Suprapubic skin (tissue), 4 donors: ENCODE measurements around the gene ADA. TPM values are rescaled to one million over a fixed set of nuclear protein-coding genes. Genes with fewer than 3 reads are reported as not detected.

ENCODE experiments used
- DNase-seq, 2 donors: peaks; one replicate each; pipeline ENCODE4 v3.0.0-alpha.2; 2019; ENCODE audit warnings: low spot score in 2 of 2
- H3K27ac ChIP-seq: fragments of 200-600 bp; sonication (generic); one replicate; pipeline ENCODE4 v1.5.1; 2019
- H3K27me3 ChIP-seq: fragments of 200-600 bp; sonication (generic); one replicate; pipeline ENCODE4 v1.5.1; 2019
- H3K36me3 ChIP-seq: fragments of 200-600 bp; sonication (generic); one replicate; pipeline ENCODE4 v1.5.1; 2019
- H3K4me1 ChIP-seq: fragments of 200-600 bp; sonication (generic); one replicate; pipeline ENCODE4 v1.5.1; 2019
- H3K4me3 ChIP-seq: fragments of 200-600 bp; sonication (generic); one replicate; pipeline ENCODE4 v1.5.1; 2019; ENCODE audit warnings: mild to moderate bottlenecking
- H3K9me3 ChIP-seq: fragments of 200-600 bp; sonication (generic); one replicate; pipeline ENCODE4 v1.5.1; 2019
- CTCF ChIP-seq, 2 donors: fragments of 200-600 bp in 1 of 2; fragments of 450-650 bp in 1 of 2; sonication (generic) in 1 of 2; IDR thresholded peaks; one replicate each; pipeline ENCODE4 v1.5.1; 2016 to 2019; ENCODE audit warnings: antibody characterized with exemption in 2 of 2, mild to moderate bottlenecking in 1 of 2, moderate library complexity in 1 of 2
- EP300 ChIP-seq: sonication (generic); formaldehyde crosslinking; IDR thresholded peaks from one replicate; pipeline ENCODE4 v1.6.1; 2017; ENCODE audit warnings: antibody characterized with exemption
- POLR2A ChIP-seq, 2 donors: fragments of 450-650 bp; IDR thresholded peaks; one replicate each; pipeline ENCODE4 v1.6.1; 2017; ENCODE audit warnings: antibody characterized with exemption in 2 of 2, mild to moderate bottlenecking in 2 of 2, moderate library complexity in 2 of 2
- POLR2AphosphoS5 ChIP-seq, 3 donors: sonication (generic); formaldehyde crosslinking; IDR thresholded peaks; one replicate each; pipeline ENCODE4 v1.6.1; 2017; ENCODE audit warnings: antibody characterized with exemption in 3 of 3
- WGBS: methylation state at CpG from one replicate; pipeline ENCODE4 v1.1.5; 2018; 5-methylcytosine and 5-hydroxymethylcytosine counted together
- total RNA-seq, 4 donors: library from RNA; depleted of rRNA; stranded (reverse); fragments of >200 nt; gene quantifications; one replicate each; pipeline ENCODE4 v1.1.0, GENCODE V29; 2016

Gene ADA
- total RNA-seq, 4 donors from 2014 or later = 4.1 to 9.4 (median 7.8) TPM

GRCh38 chr20:44596876-44597275 lies 54.6 kb downstream of the ADA start:
- H3K27ac ChIP-seq = no peak overlapping the region
- WGBS = 95% methylated on average over 3 of the region's 3 CpGs
- no peak overlapping the region for H3K4me3 ChIP-seq
- no peaks in the 10 kb centered on the region for H3K27me3 ChIP-seq
- no peaks in the 10 kb centered on the region for H3K9me3 ChIP-seq
- no peak for DNase-seq
- no peak for TF ChIP-seq POLR2AphosphoS5 (IDR thresholded peaks at IDR 0.05)
- TF ChIP-seq EP300 = no peak
- TF ChIP-seq CTCF (IDR thresholded peaks at IDR 0.05) = no peak
- no peak for TF ChIP-seq POLR2A (IDR thresholded peaks at IDR 0.05)
- H3K4me1 ChIP-seq = peaks cover 49% of the 10 kb centered on the region
- H3K36me3 ChIP-seq = peaks cover 6% of the 10 kb centered on the region

- peak in 1 of 2 donors; percentile 24 for DNase-seq
Measured at GRCh38 chr20:44596010-44596409, 55.5 kb downstream of the ADA start.

GRCh38 chr20:44594730-44595129 lies 56.8 kb downstream of the ADA start:
- no peak overlapping the region for H3K4me3 ChIP-seq
- H3K36me3 ChIP-seq = peaks cover 25% of the 10 kb centered on the region
- no CpG with 5 or more reads among the region's 1 CpG for WGBS
- no peaks in the 10 kb centered on the region for H3K9me3 ChIP-seq
- peak overlapping the region; percentile 29 for H3K27ac ChIP-seq
- DNase-seq = no peak
- no peaks in the 10 kb centered on the region for H3K27me3 ChIP-seq
- H3K4me1 ChIP-seq = peaks cover 27% of the 10 kb centered on the region
- TF ChIP-seq CTCF (IDR thresholded peaks at IDR 0.05) (no peak), EP300 (no peak), POLR2A (IDR thresholded peaks at IDR 0.05) (no peak), POLR2AphosphoS5 (IDR thresholded peaks at IDR 0.05) (no peak)

More at GRCh38 chr20:44596010-44596409, 55.5 kb downstream of the ADA start:
- H3K9me3 ChIP-seq = no peaks in the 10 kb centered on the region
- no peaks in the 10 kb centered on the region for H3K27me3 ChIP-seq
- no peak overlapping the region for H3K27ac ChIP-seq
- H3K36me3 ChIP-seq = peaks cover 14% of the 10 kb centered on the region
- TF ChIP-seq POLR2A (IDR thresholded peaks at IDR 0.05) (no peak), EP300 (no peak), CTCF (IDR thresholded peaks at IDR 0.05) (no peak), POLR2AphosphoS5 (IDR thresholded peaks at IDR 0.05) (no peak)
- peaks cover 40% of the 10 kb centered on the region for H3K4me1 ChIP-seq
- 95% methylated on average over 4 of the region's 4 CpGs for WGBS
- H3K4me3 ChIP-seq = no peak overlapping the region

- Histone ChIP-seq H3K4me3 (no peak overlapping the region), H3K27ac (no peak overlapping the region), H3K36me3 (peaks cover 25% of the 10 kb centered on the region), H3K9me3 (no peaks in the 10 kb centered on the region), H3K27me3 (no peaks in the 10 kb centered on the region), H3K4me1 (peaks cover 21% of the 10 kb centered on the region)
- TF ChIP-seq POLR2AphosphoS5 (IDR thresholded peaks at IDR 0.05) (no peak), POLR2A (IDR thresholded peaks at IDR 0.05) (no peak), CTCF (IDR thresholded peaks at IDR 0.05) (no peak), EP300 (no peak)
- WGBS = 67% methylated on average over 2 of the region's 2 CpGs
- no peak for DNase-seq
Measured at GRCh38 chr20:44593751-44594150, 57.7 kb downstream of the ADA start.

- peaks cover 25% of the 10 kb centered on the region for H3K36me3 ChIP-seq
- DNase-seq = no peak
- H3K4me3 ChIP-seq = no peak overlapping the region
- no peak overlapping the region for H3K27ac ChIP-seq
- peaks cover 13% of the 10 kb centered on the region for H3K4me1 ChIP-seq
- no peaks in the 10 kb centered on the region for H3K9me3 ChIP-seq
- 83% methylated on average over 3 of the region's 3 CpGs for WGBS
- H3K27me3 ChIP-seq = no peaks in the 10 kb centered on the region
- no peak for TF ChIP-seq POLR2AphosphoS5 (IDR thresholded peaks at IDR 0.05)
- no peak for TF ChIP-seq POLR2A (IDR thresholded peaks at IDR 0.05)
- no peak for TF ChIP-seq EP300
Measured at GRCh38 chr20:44592366-44592765, 59.1 kb downstream of the ADA start.
